ENCODE results near the gene KCNJ10.
"Not testable (repeated sequence)": the region's sequence is repeated elsewhere in the genome, so short reads cannot be mapped to it uniquely, and the experiment has no call there.

Gene KCNJ10

DNA sequence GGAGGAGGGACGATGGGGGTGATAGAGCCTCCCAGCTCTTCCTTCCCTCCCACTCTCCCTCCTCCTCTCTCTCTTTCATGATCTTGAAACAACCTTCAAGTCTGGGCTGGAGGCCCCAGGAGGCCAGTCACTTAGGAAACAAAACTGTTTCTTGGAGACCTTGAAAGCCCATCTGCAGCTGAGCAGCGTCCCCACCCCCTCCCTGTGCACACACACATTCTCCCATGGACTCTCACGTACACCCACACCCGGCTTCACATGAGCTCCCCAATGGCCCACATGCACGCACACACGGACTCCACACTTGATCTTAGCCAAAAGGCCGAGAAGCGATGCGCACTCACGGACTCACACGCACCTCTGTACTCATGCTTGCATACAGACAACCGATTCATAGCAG, 42.4 kb upstream of the KCNJ10 start:
- no peak overlapping the region for H2AFZ ChIP-seq (ENCODE audit: low read depth, low read length)
- no peak overlapping the region for H3K4me2 ChIP-seq (ENCODE audit: low read length)
- no peak overlapping the region for H3K9ac ChIP-seq (ENCODE audit: low read length)
- H3K9me3 ChIP-seq (ENCODE audit: insufficient read depth, low read length), result no peaks in the 10 kb centered on the region
- TF ChIP-seq, protein P1, sequence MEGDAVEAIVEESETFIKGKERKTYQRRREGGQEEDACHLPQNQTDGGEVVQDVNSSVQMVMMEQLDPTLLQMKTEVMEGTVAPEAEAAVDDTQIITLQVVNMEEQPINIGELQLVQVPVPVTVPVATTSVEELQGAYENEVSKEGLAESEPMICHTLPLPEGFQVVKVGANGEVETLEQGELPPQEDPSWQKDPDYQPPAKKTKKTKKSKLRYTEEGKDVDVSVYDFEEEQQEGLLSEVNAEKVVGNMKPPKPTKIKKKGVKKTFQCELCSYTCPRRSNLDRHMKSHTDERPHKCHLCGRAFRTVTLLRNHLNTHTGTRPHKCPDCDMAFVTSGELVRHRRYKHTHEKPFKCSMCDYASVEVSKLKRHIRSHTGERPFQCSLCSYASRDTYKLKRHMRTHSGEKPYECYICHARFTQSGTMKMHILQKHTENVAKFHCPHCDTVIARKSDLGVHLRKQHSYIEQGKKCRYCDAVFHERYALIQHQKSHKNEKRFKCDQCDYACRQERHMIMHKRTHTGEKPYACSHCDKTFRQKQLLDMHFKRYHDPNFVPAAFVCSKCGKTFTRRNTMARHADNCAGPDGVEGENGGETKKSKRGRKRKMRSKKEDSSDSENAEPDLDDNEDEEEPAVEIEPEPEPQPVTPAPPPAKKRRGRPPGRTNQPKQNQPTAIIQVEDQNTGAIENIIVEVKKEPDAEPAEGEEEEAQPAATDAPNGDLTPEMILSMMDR (IDR thresholded peaks at IDR 0.05; ENCODE audit: low read depth, low read length), result no peak
- no peak for TF ChIP-seq EZH2phosphoT487 (IDR thresholded peaks at IDR 0.05; ENCODE audit: low read depth)
- no peaks in the 10 kb centered on the region for H3K36me3 ChIP-seq (replicated peaks; ENCODE audit: low read depth, low read length)
- H4K20me1 ChIP-seq (ENCODE audit: insufficient read depth, low read length), result no peaks in the 10 kb centered on the region
- peaks cover 36% of the 10 kb centered on the region for H3K27me3 ChIP-seq (ENCODE audit: low read depth, low read length)
- no peak overlapping the region for H3K4me3 ChIP-seq (ENCODE audit: low read length)
- peaks cover 7% of the 10 kb centered on the region; the same call in 1 of the 2 replicates for H3K4me1 ChIP-seq (ENCODE audit: low read length)
- no peak overlapping the region for H3K27ac ChIP-seq (ENCODE audit: low read length)
- no peaks in the 10 kb centered on the region for H3K79me2 ChIP-seq (ENCODE audit: low read length)

DNA sequence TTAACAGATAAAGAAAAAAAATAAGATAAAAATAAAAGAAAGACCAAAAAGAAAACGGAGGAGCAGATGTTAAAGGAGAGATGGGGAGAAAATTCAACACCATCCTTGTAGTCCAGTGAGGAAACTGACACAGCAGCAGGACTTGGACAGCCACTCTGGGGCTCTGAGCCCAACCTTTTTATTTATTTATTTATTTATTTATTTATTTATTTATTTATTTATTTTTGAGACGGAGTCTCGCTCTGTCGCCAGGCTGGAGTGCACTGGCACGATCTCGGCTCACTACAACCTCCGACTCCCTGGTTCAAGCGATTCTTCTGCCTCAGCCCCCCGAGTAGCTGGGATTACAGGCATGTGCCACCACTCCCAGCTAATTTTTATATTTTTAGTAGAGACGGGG, 41.5 kb upstream of the KCNJ10 start:
- not testable (repeated sequence) for H4K20me1 ChIP-seq (ENCODE audit: insufficient read depth, low read length); H3K79me2 ChIP-seq (ENCODE audit: low read length); H3K36me3 ChIP-seq (replicated peaks; ENCODE audit: low read depth, low read length); H3K9ac ChIP-seq (ENCODE audit: low read length); H3K9me3 ChIP-seq (ENCODE audit: insufficient read depth, low read length); H3K4me3 ChIP-seq (ENCODE audit: low read length); H3K4me2 ChIP-seq (ENCODE audit: low read length); H2AFZ ChIP-seq (ENCODE audit: low read depth, low read length); H3K27ac ChIP-seq (ENCODE audit: low read length); H3K4me1 ChIP-seq (ENCODE audit: low read length)
- H3K27me3 ChIP-seq (ENCODE audit: low read depth, low read length), result peaks cover 29% of the 10 kb centered on the region

DNA sequence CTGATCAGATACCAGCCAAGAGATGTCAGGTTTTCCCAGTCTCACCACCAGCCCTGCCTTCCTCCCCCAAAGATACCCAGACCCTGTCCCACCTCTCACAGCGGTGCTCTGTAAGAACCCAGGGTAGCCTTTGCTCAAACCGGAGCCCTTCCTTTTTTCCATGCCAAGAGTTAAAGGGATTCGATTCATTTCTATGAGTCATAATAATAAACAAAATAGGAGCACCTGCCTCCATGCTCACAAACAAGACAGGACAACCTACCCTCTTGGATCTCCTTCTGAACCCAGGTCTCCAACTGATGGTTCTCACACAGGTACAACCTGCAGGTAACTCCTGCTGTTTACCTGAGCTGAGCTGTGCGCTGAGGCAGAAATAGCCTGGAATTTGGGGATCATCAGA, 39.7 kb upstream of the KCNJ10 start:
- H3K36me3 ChIP-seq (replicated peaks; ENCODE audit: low read depth, low read length), result no peaks in the 10 kb centered on the region
- peaks cover 11% of the 10 kb centered on the region for H3K27me3 ChIP-seq (ENCODE audit: low read depth, low read length)
- H3K4me2 ChIP-seq (ENCODE audit: low read length), result no peak overlapping the region
- H3K27ac ChIP-seq (ENCODE audit: low read length), result no peak overlapping the region
- H2AFZ ChIP-seq (ENCODE audit: low read depth, low read length), result no peak overlapping the region; the same call in 1 of the 2 replicates
- H3K79me2 ChIP-seq (ENCODE audit: low read length), result no peaks in the 10 kb centered on the region
- no peaks in the 10 kb centered on the region for H3K9me3 ChIP-seq (ENCODE audit: insufficient read depth, low read length)
- H3K9ac ChIP-seq (ENCODE audit: low read length), result no peak overlapping the region
- H4K20me1 ChIP-seq (ENCODE audit: insufficient read depth, low read length), result no peaks in the 10 kb centered on the region
- peaks cover 7% of the 10 kb centered on the region; the same call in 1 of the 2 replicates for H3K4me1 ChIP-seq (ENCODE audit: low read length)
- no peak overlapping the region for H3K4me3 ChIP-seq (ENCODE audit: low read length)
- TF ChIP-seq EZH2phosphoT487 (IDR thresholded peaks at IDR 0.05; ENCODE audit: low read depth), result no peak
- TF ChIP-seq, protein P1 (IDR thresholded peaks at IDR 0.05; ENCODE audit: low read depth, low read length), result no peak

DNA sequence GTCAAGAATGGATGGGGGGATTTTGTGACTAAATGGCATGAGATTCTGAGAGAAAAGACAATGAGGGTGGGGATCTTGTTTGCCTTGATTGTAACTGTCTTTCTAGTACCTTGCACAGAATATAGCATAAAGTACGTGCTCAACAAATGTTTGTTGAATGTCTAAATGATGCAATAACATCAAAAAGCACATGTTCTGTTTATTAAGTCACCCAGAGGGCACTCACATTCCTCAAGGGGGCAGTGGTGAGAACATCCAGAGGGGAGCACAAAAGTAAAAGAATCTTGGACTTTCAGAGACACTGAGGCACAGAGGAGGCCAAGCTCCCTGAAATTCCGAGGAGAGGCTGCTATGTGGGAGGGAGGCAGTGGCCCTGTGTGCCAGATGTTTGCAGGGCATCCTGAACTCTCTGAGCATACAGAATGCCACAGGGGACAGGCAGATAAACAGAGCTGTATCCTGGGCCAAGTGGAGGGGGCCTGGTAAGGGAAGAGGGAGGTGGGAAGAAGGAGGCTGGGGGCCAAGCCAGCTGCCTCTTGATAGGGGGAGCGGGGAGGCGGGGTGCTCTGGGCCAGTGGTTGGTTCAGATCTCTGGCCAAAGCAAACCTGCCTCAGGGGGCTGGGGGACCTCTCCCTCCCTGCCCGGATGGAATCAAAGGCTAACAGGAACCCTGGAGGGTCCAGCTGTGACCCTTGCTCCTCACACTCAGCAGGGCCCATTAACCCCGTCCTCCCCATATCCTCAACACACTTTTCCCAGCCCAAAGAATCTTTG, 39.1 kb upstream of the KCNJ10 start:
- Histone ChIP-seq H3K4me2 (ENCODE audit: low read length) (no peak overlapping the region), H3K9me3 (ENCODE audit: insufficient read depth, low read length) (no peaks in the 10 kb centered on the region), H3K4me3 (ENCODE audit: low read length) (no peak overlapping the region), H3K79me2 (ENCODE audit: low read length) (no peaks in the 10 kb centered on the region), H3K27me3 (ENCODE audit: low read depth, low read length) (peaks cover 5% of the 10 kb centered on the region; the same call in 1 of the 2 replicates), H3K36me3 (replicated peaks; ENCODE audit: low read depth, low read length) (no peaks in the 10 kb centered on the region), H3K9ac (ENCODE audit: low read length) (no peak overlapping the region), H2AFZ (ENCODE audit: low read depth, low read length) (peak overlapping the region; percentile 81), H4K20me1 (ENCODE audit: insufficient read depth, low read length) (no peaks in the 10 kb centered on the region), H3K27ac (ENCODE audit: low read length) (no peak overlapping the region), H3K4me1 (ENCODE audit: low read length) (peaks cover 7% of the 10 kb centered on the region; the same call in 1 of the 2 replicates)
- TF ChIP-seq, protein P1 (IDR thresholded peaks at IDR 0.05; ENCODE audit: low read depth, low read length), result peak; percentile 72
- TF ChIP-seq EZH2phosphoT487 (IDR thresholded peaks at IDR 0.05; ENCODE audit: low read depth), result no peak

Data from OCI-LY3 (cell line).